ENCODE data around the gene MS4A6A. TPM values are rescaled to one million over a fixed set of nuclear protein-coding genes. Genes with fewer than 3 reads are reported as not detected.

Gene MS4A6A
- total RNA-seq, result 33.4 TPM

DNA sequence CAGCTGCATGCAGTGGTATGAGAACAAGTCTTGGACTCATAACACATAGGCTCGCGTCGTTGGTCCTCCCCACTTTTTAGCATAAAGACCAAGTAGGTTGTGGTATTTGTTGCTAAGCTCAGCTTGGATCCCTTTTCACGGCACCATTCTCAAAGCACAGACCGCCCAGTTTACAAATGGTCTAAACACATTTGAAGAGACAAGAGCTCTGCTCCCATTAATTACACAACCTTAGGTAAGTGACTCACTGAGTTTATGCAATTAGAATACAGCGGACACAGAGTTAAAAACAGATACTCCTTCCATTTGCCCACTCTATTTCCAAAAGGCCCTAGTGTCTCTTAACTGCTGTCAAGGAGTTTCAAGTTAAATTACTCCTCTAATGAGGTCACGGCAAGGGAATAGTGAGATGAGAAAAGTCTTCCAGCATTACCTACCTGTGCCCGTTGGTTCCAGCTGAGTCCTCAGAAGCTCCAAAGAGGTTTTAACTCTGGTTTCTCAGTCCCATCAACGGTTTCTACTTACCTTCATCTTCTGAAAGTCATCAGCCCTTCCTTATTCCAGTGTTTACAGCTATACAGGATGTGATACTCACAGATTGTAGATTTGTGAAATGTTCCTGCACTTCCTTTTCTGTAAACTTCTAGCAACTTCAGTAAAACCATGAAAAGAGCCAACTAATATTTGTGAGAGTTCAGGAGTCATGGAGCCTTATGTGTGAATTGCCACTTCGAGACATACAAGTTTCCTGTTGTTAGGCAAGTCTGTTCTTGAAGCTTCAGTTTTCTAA lies at the start of gene MS4A6A:
Gene MS4A6A, minus strand, starts transcription at position 543 of the 790 bp plus-strand sequence. CDS start 1,356 bp downstream, outside the sequence.
- peak within 1 kb of the TSS in 2 of 3 donors; percentile 18 to 30 for H3K4me3 ChIP-seq (ENCODE audit: low read length in 3 of 3)
- peak within 1 kb of the TSS; percentile 65 for H3K27ac ChIP-seq (ENCODE audit: low read depth, low read length)
- no peaks in the 10 kb centered on the region for H3K4me1 ChIP-seq (ENCODE audit: control insufficient read depth in 3 of 3, insufficient read depth in 3 of 3, low read length in 3 of 3)
- no peak within 1 kb of the TSS for H3K9ac ChIP-seq (ENCODE audit: low read depth in 1 of 3, low read length in 3 of 3)
- H3K9me3 ChIP-seq (ENCODE audit: control insufficient read depth in 3 of 3, low read length in 3 of 3), result no peaks in the 10 kb centered on the region
- no peaks in the 10 kb centered on the region for H3K36me3 ChIP-seq (ENCODE audit: control insufficient read depth in 3 of 3, insufficient read depth in 3 of 3, low read length in 3 of 3)
- H3K27me3 ChIP-seq (ENCODE audit: control insufficient read depth in 3 of 3, insufficient read depth in 3 of 3, low read length in 3 of 3), result no peaks in the 10 kb centered on the region

DNA sequence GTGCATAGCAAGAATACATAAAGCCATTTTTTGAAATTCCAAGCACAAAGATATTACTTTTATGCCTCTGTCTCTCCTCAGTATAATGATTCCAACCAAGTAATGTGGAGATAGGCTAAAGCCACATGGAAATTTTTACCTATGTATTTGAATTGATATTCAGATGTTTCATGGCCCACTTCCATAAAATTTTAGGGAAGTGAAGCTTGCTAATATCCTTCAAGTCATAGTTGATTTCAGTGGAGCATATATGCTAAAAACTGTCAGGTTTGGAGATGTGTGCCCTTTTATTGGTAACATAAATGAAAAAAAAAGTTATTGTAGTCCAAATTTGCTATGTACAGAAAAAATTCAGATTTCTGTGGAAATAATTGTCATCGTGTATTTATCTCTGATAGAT lies 47.8 kb upstream of the MS4A6A start:
- H3K4me1 ChIP-seq (ENCODE audit: control insufficient read depth in 3 of 3, insufficient read depth in 3 of 3, low read length in 3 of 3), result no peaks in the 10 kb centered on the region
- H3K36me3 ChIP-seq (ENCODE audit: control insufficient read depth in 3 of 3, insufficient read depth in 3 of 3, low read length in 3 of 3), result no peaks in the 10 kb centered on the region
- H3K9me3 ChIP-seq (ENCODE audit: control insufficient read depth in 3 of 3, low read length in 3 of 3), result no peaks in the 10 kb centered on the region
- H3K27ac ChIP-seq (ENCODE audit: low read depth, low read length), result no peak overlapping the region
- no peak overlapping the region for H3K9ac ChIP-seq (ENCODE audit: low read depth in 1 of 3, low read length in 3 of 3)
- no peaks in the 10 kb centered on the region for H3K27me3 ChIP-seq (ENCODE audit: control insufficient read depth in 3 of 3, insufficient read depth in 3 of 3, low read length in 3 of 3)
- no peak overlapping the region for H3K4me3 ChIP-seq (ENCODE audit: low read length in 3 of 3)

GRCh38 chr11:60222141-60222540 lies 39.3 kb upstream of the MS4A6A start:
- H3K9me3 ChIP-seq (ENCODE audit: control insufficient read depth in 3 of 3, low read length in 3 of 3), result no peaks in the 10 kb centered on the region
- H3K27me3 ChIP-seq (ENCODE audit: control insufficient read depth in 3 of 3, insufficient read depth in 3 of 3, low read length in 3 of 3), result no peaks in the 10 kb centered on the region
- H3K4me1 ChIP-seq (ENCODE audit: control insufficient read depth in 3 of 3, insufficient read depth in 3 of 3, low read length in 3 of 3), result no peaks in the 10 kb centered on the region
- no peak overlapping the region for H3K9ac ChIP-seq (ENCODE audit: low read depth in 1 of 3, low read length in 3 of 3)
- no peaks in the 10 kb centered on the region for H3K36me3 ChIP-seq (ENCODE audit: control insufficient read depth in 3 of 3, insufficient read depth in 3 of 3, low read length in 3 of 3)
- no peak overlapping the region for H3K27ac ChIP-seq (ENCODE audit: low read depth, low read length)
- H3K4me3 ChIP-seq (ENCODE audit: low read length in 3 of 3), result no peak overlapping the region

DNA sequence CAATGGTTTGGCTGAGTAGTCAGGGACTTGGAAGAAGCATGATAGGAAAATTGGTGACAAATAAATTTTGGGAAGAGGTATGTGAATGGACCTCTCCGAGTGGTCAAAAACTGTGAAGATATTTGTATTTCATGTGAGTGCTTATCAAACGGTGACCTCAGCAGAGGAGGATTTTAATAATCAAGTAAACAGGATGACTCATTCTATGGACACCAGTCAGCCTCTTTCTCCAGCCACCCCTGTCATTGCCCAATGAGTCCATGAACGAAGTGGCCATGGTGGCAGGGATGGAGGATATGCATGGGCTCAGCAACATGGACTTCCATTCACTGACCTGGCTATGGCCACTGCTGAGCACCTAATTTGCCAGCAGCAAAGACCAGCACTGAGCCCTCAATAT lies 38.8 kb upstream of the MS4A6A start:
- Histone ChIP-seq H3K36me3 (ENCODE audit: control insufficient read depth in 3 of 3, insufficient read depth in 3 of 3, low read length in 3 of 3) (no peaks in the 10 kb centered on the region), H3K9ac (ENCODE audit: low read depth in 1 of 3, low read length in 3 of 3) (no peak overlapping the region), H3K4me3 (ENCODE audit: low read length in 3 of 3) (no peak overlapping the region), H3K27me3 (ENCODE audit: control insufficient read depth in 3 of 3, insufficient read depth in 3 of 3, low read length in 3 of 3) (no peaks in the 10 kb centered on the region), H3K27ac (ENCODE audit: low read depth, low read length) (no peak overlapping the region), H3K9me3 (ENCODE audit: control insufficient read depth in 3 of 3, low read length in 3 of 3) (no peaks in the 10 kb centered on the region), H3K4me1 (ENCODE audit: control insufficient read depth in 3 of 3, insufficient read depth in 3 of 3, low read length in 3 of 3) (no peaks in the 10 kb centered on the region)

DNA sequence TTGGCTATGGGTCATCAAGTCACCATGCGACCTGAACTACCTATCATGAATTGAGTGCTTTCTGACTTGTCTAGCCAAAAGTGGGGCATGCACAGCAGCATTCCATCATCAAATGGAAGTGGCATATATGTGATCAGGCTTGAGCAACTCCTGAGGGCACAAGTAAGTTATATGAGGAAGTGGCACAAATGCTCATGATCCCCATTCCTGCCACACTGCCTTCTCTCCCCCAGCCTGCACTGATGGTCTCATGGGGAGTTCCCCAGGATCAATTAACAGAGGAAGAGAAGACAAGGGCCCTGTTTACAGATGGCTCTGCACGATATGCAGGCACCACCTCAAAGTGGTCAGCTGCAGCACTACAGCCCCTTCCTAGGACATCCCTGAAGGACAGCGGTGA lies 38.3 kb upstream of the MS4A6A start:
- H3K27ac ChIP-seq (ENCODE audit: low read depth, low read length), result no peak overlapping the region
- H3K27me3 ChIP-seq (ENCODE audit: control insufficient read depth in 3 of 3, insufficient read depth in 3 of 3, low read length in 3 of 3), result no peaks in the 10 kb centered on the region
- H3K4me3 ChIP-seq (ENCODE audit: low read length in 3 of 3), result no peak overlapping the region
- H3K9me3 ChIP-seq (ENCODE audit: control insufficient read depth in 3 of 3, low read length in 3 of 3), result no peaks in the 10 kb centered on the region
- no peaks in the 10 kb centered on the region for H3K4me1 ChIP-seq (ENCODE audit: control insufficient read depth in 3 of 3, insufficient read depth in 3 of 3, low read length in 3 of 3)
- no peak overlapping the region for H3K9ac ChIP-seq (ENCODE audit: low read depth in 1 of 3, low read length in 3 of 3)
- H3K36me3 ChIP-seq (ENCODE audit: control insufficient read depth in 3 of 3, insufficient read depth in 3 of 3, low read length in 3 of 3), result no peaks in the 10 kb centered on the region

GRCh38 chr11:60214386-60214785 lies 31.5 kb upstream of the MS4A6A start:
- Histone ChIP-seq H3K36me3 (ENCODE audit: control insufficient read depth in 3 of 3, insufficient read depth in 3 of 3, low read length in 3 of 3) (no peaks in the 10 kb centered on the region), H3K4me1 (ENCODE audit: control insufficient read depth in 3 of 3, insufficient read depth in 3 of 3, low read length in 3 of 3) (no peaks in the 10 kb centered on the region), H3K27ac (ENCODE audit: low read depth, low read length) (no peak overlapping the region), H3K9me3 (ENCODE audit: control insufficient read depth in 3 of 3, low read length in 3 of 3) (no peaks in the 10 kb centered on the region), H3K4me3 (ENCODE audit: low read length in 3 of 3) (no peak overlapping the region), H3K9ac (ENCODE audit: low read depth in 1 of 3, low read length in 3 of 3) (no peak overlapping the region), H3K27me3 (ENCODE audit: control insufficient read depth in 3 of 3, insufficient read depth in 3 of 3, low read length in 3 of 3) (no peaks in the 10 kb centered on the region)

- Histone ChIP-seq H3K4me3 (ENCODE audit: low read length in 3 of 3) (no peak overlapping the region), H3K27me3 (ENCODE audit: control insufficient read depth in 3 of 3, insufficient read depth in 3 of 3, low read length in 3 of 3) (no peaks in the 10 kb centered on the region), H3K27ac (ENCODE audit: low read depth, low read length) (no peak overlapping the region), H3K4me1 (ENCODE audit: control insufficient read depth in 3 of 3, insufficient read depth in 3 of 3, low read length in 3 of 3) (no peaks in the 10 kb centered on the region), H3K9me3 (ENCODE audit: control insufficient read depth in 3 of 3, low read length in 3 of 3) (no peaks in the 10 kb centered on the region), H3K36me3 (ENCODE audit: control insufficient read depth in 3 of 3, insufficient read depth in 3 of 3, low read length in 3 of 3) (no peaks in the 10 kb centered on the region), H3K9ac (ENCODE audit: low read depth in 1 of 3, low read length in 3 of 3) (no peak overlapping the region)
These were observed 28.3 kb upstream of the MS4A6A start for GRCh38 chr11:60211206-60211605.

DNA sequence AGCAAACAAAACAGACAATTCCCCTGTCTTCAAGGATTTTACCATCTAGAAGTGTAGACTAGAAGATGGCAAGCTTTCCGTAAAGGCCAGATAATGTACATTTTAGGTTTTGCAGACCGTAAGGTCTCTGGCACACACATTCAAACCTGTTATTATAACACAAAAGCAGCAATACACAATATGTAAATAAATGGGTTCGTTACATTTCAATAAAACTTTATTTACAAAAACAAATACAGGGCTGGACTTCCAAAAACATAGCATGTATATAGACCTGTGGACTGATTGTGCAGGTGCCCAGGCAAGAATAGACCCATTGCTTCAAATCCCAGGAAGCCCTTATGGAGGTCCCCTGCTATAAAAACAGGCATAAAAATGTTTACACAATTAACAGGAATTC lies 27.1 kb upstream of the MS4A6A start:
- no peaks in the 10 kb centered on the region for H3K9me3 ChIP-seq (ENCODE audit: control insufficient read depth in 3 of 3, low read length in 3 of 3)
- H3K36me3 ChIP-seq (ENCODE audit: control insufficient read depth in 3 of 3, insufficient read depth in 3 of 3, low read length in 3 of 3), result no peaks in the 10 kb centered on the region
- H3K27me3 ChIP-seq (ENCODE audit: control insufficient read depth in 3 of 3, insufficient read depth in 3 of 3, low read length in 3 of 3), result no peaks in the 10 kb centered on the region
- H3K4me1 ChIP-seq (ENCODE audit: control insufficient read depth in 3 of 3, insufficient read depth in 3 of 3, low read length in 3 of 3), result no peaks in the 10 kb centered on the region
- no peak overlapping the region for H3K4me3 ChIP-seq (ENCODE audit: low read length in 3 of 3)
- H3K27ac ChIP-seq (ENCODE audit: low read depth, low read length), result no peak overlapping the region
- no peak overlapping the region for H3K9ac ChIP-seq (ENCODE audit: low read depth in 1 of 3, low read length in 3 of 3)

DNA sequence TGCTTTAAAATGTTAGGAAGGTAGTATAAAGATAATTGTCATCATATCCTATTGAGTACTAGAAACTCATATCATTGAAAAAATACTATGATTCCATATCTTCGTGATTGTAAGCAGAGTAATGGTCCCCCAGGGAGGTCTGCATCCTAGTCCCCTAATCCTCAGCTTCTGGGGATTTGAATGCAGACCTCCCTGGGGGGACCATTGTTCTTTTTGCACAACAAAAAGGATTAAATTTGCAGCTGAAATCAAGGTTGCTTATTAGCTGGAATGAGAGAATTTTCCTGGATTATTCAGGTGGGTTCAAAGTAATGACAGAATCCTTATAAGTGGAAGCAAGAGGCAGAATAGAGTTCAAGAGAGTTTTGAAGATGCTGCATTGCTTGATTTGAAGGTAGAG lies 26.1 kb upstream of the MS4A6A start:
- Histone ChIP-seq H3K27ac (ENCODE audit: low read depth, low read length) (no peak overlapping the region), H3K27me3 (ENCODE audit: control insufficient read depth in 3 of 3, insufficient read depth in 3 of 3, low read length in 3 of 3) (no peaks in the 10 kb centered on the region), H3K4me3 (ENCODE audit: low read length in 3 of 3) (no peak overlapping the region), H3K9ac (ENCODE audit: low read depth in 1 of 3, low read length in 3 of 3) (no peak overlapping the region), H3K36me3 (ENCODE audit: control insufficient read depth in 3 of 3, insufficient read depth in 3 of 3, low read length in 3 of 3) (no peaks in the 10 kb centered on the region), H3K9me3 (ENCODE audit: control insufficient read depth in 3 of 3, low read length in 3 of 3) (no peaks in the 10 kb centered on the region), H3K4me1 (ENCODE audit: control insufficient read depth in 3 of 3, insufficient read depth in 3 of 3, low read length in 3 of 3) (no peaks in the 10 kb centered on the region)

DNA sequence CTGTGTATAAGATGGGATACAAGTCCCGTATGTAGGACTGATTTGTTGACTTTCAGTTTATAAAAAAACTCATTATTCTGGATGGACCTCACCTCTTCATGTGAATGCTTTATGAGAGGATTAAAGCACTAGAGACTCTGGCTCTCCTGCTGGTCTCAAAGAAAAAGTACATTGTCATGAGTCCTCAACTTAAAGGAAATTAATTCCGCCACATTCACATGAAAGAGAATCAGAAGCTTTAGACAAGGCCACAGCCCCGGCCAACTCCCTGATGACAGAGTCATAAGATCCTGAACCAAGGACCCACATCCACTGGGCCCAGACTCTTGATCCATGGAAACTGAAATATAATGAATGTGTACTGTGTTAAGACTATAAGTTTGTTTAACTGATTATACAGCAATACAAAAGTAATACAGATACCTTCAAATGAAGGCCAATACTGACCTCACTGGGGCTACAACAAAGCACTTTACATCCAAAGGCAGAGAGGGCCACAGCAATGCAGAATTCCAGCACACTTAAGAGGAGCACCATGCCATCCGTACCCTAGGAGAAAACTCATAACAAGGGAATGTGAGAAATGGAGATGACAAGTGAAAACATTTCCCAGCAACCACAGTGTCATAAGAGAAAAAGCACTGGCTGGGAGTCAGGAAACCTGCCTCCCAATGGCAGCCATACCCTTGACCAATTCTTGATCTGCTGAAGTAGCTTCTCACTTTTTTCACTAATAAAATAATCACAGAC lies 25.4 kb upstream of the MS4A6A start:
- Histone ChIP-seq H3K27me3 (ENCODE audit: control insufficient read depth in 3 of 3, insufficient read depth in 3 of 3, low read length in 3 of 3) (no peaks in the 10 kb centered on the region), H3K27ac (ENCODE audit: low read depth, low read length) (no peak overlapping the region), H3K4me1 (ENCODE audit: control insufficient read depth in 3 of 3, insufficient read depth in 3 of 3, low read length in 3 of 3) (no peaks in the 10 kb centered on the region), H3K36me3 (ENCODE audit: control insufficient read depth in 3 of 3, insufficient read depth in 3 of 3, low read length in 3 of 3) (no peaks in the 10 kb centered on the region), H3K4me3 (ENCODE audit: low read length in 3 of 3) (no peak overlapping the region), H3K9ac (ENCODE audit: low read depth in 1 of 3, low read length in 3 of 3) (no peak overlapping the region), H3K9me3 (ENCODE audit: control insufficient read depth in 3 of 3, low read length in 3 of 3) (no peaks in the 10 kb centered on the region)
